ENCODE data around the gene PDSS2. TPM values are rescaled to one million over a fixed set of nuclear protein-coding genes. Genes with fewer than 3 reads are reported as not detected.

PDSS2 gene
- total and polyA plus RNA-seq, 10 donors: 4.3 to 16.6 (median 11.7) TPM

DNA sequence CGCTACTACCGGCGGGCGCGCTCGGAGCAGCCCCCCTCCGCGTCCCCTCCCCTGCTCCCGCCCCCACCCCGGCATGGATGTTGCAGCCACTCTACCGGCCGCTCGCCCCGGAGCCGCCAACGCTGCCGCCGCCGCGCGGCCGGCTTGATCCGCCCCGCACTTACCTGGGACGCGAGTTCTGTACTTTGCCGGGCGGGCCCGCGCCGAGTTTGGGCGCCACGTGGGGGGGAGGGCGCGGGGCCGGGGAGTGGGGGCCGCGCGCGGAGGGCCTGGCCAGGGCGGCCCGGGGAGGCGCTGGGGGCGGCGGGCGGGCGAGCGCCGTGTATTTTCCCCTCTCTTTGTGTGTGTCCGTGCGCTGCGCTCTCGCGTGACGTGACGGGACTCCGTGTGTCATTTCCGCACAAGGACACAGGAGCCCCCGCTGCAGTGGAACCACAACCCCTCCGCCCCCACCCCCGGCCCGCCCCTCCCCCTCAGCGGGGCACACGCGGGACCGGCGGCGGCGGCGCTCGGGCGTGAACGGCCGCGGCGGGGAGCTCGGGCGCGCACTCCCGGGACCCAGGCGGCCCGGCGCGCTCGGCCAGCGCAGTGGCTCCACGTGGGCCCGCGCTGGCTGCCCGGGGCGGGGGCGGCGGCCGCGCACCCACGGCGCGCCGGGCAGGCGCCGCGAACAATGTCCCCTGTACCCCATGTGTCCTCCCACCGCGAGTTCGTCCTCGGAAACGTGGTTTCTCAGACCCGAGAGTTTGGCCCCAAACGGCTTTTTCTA lies 344.3 kb downstream of the PDSS2 start, which contains the start of gene BEND3:
TSS of gene BEND3 (minus strand) at position 590 of the 769 bp plus-strand sequence. CDS start 16,230 bp downstream, outside the sequence.
- Histone ChIP-seq H3K27me3 (replicated peaks in 1 of 7) (peaks cover 0 to 36% (median 2%) of the 10 kb centered on the region in 7 donors), H3K4me3 (peak within 1 kb of the TSS; percentile 59 to 93 (median 78)), H3K27ac (peak within 1 kb of the TSS in 7 of 8 donors; percentile 45 to 77 (median 66)), H3K4me1 (peaks cover 6 to 32% (median 25%) of the 10 kb centered on the region in 6 donors), H3K36me3 (no peaks in the 10 kb centered on the region), H3K9me3 (no peaks in the 10 kb centered on the region)
- TF ChIP-seq POLR2A (IDR thresholded peaks at IDR 0.05) (no peak), POLR2AphosphoS5 (IDR thresholded peaks at IDR 0.05) (no peak)
- TF ChIP-seq, protein P1, sequence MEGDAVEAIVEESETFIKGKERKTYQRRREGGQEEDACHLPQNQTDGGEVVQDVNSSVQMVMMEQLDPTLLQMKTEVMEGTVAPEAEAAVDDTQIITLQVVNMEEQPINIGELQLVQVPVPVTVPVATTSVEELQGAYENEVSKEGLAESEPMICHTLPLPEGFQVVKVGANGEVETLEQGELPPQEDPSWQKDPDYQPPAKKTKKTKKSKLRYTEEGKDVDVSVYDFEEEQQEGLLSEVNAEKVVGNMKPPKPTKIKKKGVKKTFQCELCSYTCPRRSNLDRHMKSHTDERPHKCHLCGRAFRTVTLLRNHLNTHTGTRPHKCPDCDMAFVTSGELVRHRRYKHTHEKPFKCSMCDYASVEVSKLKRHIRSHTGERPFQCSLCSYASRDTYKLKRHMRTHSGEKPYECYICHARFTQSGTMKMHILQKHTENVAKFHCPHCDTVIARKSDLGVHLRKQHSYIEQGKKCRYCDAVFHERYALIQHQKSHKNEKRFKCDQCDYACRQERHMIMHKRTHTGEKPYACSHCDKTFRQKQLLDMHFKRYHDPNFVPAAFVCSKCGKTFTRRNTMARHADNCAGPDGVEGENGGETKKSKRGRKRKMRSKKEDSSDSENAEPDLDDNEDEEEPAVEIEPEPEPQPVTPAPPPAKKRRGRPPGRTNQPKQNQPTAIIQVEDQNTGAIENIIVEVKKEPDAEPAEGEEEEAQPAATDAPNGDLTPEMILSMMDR (IDR thresholded peaks at IDR 0.05 in 8 of 11, conservative IDR thresholded peaks at IDR 0.05 in 3 of 11): no peak
- DNase-seq: peak; percentile 85
- WGBS, 5 donors: 0 to 1% (median 0%) methylated on average over 12 to 109 of the region's 109 CpGs
- intact Hi-C loops (cut with DNase I; ENCODE audit: low total_unique reads): loop anchor here (5.0 kb wide), 1 partner anchor 88 kb away; the partner anchor contains the start of gene MTRES1

DNA sequence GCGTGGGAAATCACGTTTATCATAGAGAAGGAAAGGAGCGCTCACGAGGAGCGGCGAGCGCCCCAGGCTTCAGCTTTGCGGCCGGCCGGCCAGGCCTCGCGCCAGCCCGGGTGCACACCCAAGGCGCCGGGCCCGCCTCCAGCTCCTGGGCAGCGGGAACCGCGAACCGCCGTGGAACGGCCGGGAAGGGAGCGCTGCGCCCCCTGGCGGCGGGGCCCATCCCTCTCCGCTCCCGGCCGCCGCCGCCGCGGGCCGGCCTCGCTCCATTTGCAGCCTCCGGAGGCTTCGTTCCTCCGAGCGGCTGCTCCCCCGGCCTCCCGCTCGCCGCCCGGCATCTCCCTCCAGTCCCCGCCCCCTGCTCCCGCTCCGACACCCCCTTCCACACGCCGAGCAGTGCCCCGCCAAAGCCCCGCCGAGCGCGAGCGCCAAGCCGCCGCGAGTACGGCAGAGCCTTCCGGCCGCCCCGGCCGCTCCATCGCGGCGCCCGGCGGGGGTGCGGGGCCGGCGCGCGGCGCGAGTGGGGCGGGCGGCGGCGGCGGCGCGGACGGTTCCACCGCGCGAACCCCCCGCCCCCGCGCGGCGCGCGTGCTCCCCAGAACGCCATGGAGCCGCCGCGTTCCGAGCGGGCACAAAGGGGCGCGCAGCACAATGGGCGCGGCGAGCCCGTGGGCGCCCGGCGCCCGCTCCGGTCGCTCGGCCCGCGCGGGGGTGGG lies 345.0 kb downstream of the PDSS2 start:
- no peaks in the 10 kb centered on the region for H3K36me3 ChIP-seq
- intact Hi-C loops (cut with DNase I; ENCODE audit: low total_unique reads): no loop called here
- H3K27me3 ChIP-seq (replicated peaks in 1 of 7): peaks cover 0 to 36% (median 2%) of the 10 kb centered on the region in 7 donors
- H3K4me3 ChIP-seq: peak overlapping the region; percentile 50 to 93 (median 78)
- peaks cover 6 to 37% (median 25%) of the 10 kb centered on the region in 6 donors for H3K4me1 ChIP-seq
- peak; percentile 20 to 56 (median 53) for TF ChIP-seq POLR2AphosphoS5 (IDR thresholded peaks at IDR 0.05)
- TF ChIP-seq, protein P1 (IDR thresholded peaks at IDR 0.05 in 8 of 11, conservative IDR thresholded peaks at IDR 0.05 in 3 of 11): peak; percentile 28 to 98 (median 92)
- TF ChIP-seq POLR2A (IDR thresholded peaks at IDR 0.05): no peak
- no peaks in the 10 kb centered on the region for H3K9me3 ChIP-seq
- H3K27ac ChIP-seq: peak overlapping the region in 6 of 8 donors; percentile 55 to 77 (median 70)
- 0 to 1% (median 0%) methylated on average over 31 to 116 of the region's 116 CpGs for WGBS, 5 donors
- peak; percentile 95 for DNase-seq

DNA sequence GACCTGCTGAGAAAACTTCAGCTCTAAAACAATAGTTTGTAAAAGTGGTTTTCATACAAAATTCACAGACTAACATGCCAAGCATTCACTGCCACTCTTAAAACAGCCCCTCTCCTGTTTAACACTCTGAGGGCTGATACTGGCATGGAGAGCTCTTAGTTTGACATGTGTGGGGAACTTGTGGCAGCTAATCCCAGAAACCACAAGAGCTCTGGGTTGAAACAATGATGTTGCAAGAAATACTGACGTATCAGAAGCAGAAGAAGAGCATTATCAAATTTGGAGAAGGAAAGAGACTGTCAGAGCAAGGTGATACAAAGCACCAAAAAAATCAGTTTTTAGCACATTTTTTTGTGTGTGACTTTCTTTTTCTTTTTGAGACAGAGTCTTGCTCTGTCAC lies 349.2 kb downstream of the PDSS2 start:
- Histone ChIP-seq H3K36me3 (no peaks in the 10 kb centered on the region), H3K4me1 (peaks cover 0 to 20% (median 8%) of the 10 kb centered on the region in 6 donors), H3K4me3 (no peak overlapping the region), H3K9me3 (no peaks in the 10 kb centered on the region), H3K27me3 (replicated peaks in 1 of 7) (no peaks in the 10 kb centered on the region), H3K27ac (no peak overlapping the region)
- intact Hi-C loops (cut with DNase I; ENCODE audit: low total_unique reads): no loop called here
- DNase-seq: no peak
- TF ChIP-seq POLR2AphosphoS5 (IDR thresholded peaks at IDR 0.05) (no peak), POLR2A (IDR thresholded peaks at IDR 0.05) (no peak)
- TF ChIP-seq, protein P1 (IDR thresholded peaks at IDR 0.05 in 8 of 11, conservative IDR thresholded peaks at IDR 0.05 in 3 of 11): no peak
- WGBS, 5 donors: 42 to 62% (median 59%) methylated on average over 1 of the region's 1 CpG
